ENCODE results near the gene SMPD2.
A peak's percentile ranks its signal among the peaks of the same experiment; 100 is the strongest.
"Not testable (repeated sequence)": the region's sequence is repeated elsewhere in the genome, so short reads cannot be mapped to it uniquely, and the experiment has no call there.

The SMPD2 gene

DNA sequence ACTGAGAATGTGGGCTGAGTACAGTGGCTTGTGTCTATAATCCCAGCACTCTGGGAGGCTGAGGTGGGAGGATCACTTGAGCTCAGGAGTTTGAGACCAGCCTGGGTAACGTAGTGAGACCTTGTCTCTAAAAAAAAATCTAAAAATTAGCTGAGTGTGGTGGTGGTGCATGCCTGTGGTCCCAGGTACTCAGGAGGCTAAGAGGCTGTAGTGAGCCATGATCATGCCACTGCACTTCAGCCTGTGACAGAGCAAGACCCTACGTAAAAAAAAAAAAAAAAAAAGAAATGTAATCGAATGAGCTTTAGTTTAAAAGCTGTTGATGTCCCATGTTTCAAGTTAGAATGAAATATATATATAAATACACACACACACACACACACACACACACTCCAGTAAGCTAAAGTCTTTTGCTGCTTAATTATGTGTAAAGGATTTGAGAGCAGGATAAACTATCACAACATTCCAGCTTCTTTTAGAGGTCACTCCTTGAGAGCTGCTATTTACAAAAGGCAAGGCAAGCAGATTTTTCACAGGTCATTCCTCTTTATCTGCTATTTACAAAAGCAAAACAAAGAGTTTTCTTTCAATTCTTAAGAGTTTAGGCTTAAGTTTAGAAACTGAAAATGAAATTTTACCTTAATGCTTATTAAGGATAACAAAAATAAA lies 19.8 kb downstream of the SMPD2 start:
- no peaks in the 10 kb centered on the region for H3K27me3 Mint-ChIP-seq
- no peak overlapping the region for H3K4me3 Mint-ChIP-seq
- peaks cover 38% of the 10 kb centered on the region for H3K4me1 Mint-ChIP-seq (ENCODE audit: low read depth)
- peaks cover 39% of the 10 kb centered on the region for H3K36me3 Mint-ChIP-seq (ENCODE audit: low read depth)
- no peaks in the 10 kb centered on the region for H3K9me3 Mint-ChIP-seq
- intact Hi-C loops (cut with micrococcal nuclease), result no loop called here
- no peak overlapping the region for H3K27ac Mint-ChIP-seq

DNA sequence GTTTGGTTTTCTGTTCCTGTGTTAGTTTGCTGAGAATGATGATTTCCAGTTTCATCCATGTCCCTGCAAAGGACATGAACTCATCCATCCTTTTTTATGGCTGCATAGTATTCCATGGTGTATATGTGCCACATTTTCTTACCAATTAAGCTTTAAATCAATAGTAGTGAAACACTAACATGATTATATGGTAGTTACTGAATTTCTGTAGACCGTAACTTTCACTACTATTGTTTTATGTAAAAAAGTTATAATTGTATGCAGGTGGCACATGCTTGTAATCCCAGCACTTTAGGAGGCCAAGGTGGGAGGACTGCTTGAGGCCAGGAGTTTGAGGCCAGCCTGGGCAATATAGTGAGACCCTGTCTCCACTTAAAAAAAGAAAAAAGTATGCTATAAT lies 20.7 kb downstream of the SMPD2 start:
- H3K9me3 Mint-ChIP-seq; intact Hi-C loops (cut with micrococcal nuclease); H3K4me3 Mint-ChIP-seq; H3K27ac Mint-ChIP-seq; H3K27me3 Mint-ChIP-seq: not testable (repeated sequence)
- peaks cover 34% of the 10 kb centered on the region for H3K4me1 Mint-ChIP-seq (ENCODE audit: low read depth)
- H3K36me3 Mint-ChIP-seq (ENCODE audit: low read depth), result peaks cover 45% of the 10 kb centered on the region

DNA sequence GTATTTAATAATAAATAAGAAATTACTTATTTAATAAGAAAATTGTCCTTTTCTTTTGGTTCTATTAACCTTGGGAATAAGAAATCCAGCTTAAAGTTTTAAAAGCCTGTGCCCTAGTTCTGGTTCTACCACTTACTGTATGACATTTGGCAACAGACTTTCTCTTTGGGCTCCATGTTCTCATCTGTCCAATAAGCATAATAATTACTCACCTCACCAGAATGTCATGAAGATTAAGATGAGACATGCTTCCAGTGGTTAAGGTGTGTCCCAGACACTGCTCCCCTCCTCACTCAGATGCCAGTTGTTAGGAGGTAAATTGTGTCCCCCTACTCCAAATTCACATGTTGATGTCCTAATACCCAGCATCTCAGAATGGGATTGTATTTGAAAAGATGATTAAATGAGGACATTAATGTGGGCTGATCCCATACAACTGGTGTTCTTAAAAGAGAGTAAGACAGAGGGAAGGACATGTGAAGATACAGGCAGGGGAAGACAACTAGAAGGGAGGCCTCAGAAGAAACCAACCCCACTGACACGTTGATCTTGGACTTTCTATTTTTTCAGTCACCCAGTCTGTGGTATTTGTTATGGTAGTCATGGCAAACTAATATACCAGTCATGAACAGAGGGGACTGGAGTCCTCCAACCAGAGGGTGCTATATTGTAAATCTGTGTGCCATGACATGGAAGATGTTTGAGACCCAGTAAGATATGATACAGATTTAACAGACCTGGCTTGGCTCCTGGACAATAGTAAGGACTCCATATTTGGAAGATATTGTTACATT lies 21.4 kb downstream of the SMPD2 start:
- intact Hi-C loops (cut with micrococcal nuclease), result no loop called here
- no peaks in the 10 kb centered on the region for H3K27me3 Mint-ChIP-seq
- peaks cover 52% of the 10 kb centered on the region for H3K36me3 Mint-ChIP-seq (ENCODE audit: low read depth)
- no peaks in the 10 kb centered on the region for H3K9me3 Mint-ChIP-seq
- no peak overlapping the region for H3K4me3 Mint-ChIP-seq
- H3K4me1 Mint-ChIP-seq (ENCODE audit: low read depth), result peaks cover 27% of the 10 kb centered on the region
- H3K27ac Mint-ChIP-seq, result no peak overlapping the region

- peaks cover 89% of the 10 kb centered on the region for H3K36me3 Mint-ChIP-seq (ENCODE audit: low read depth)
- intact Hi-C loops (cut with micrococcal nuclease), result no loop called here
- H3K4me1 Mint-ChIP-seq (ENCODE audit: low read depth), result peaks cover 7% of the 10 kb centered on the region
- no peak overlapping the region for H3K27ac Mint-ChIP-seq
- H3K4me3 Mint-ChIP-seq, result no peak overlapping the region
- H3K9me3 Mint-ChIP-seq, result no peaks in the 10 kb centered on the region
- no peaks in the 10 kb centered on the region for H3K27me3 Mint-ChIP-seq
Measured at GRCh38 chr6:109465772-109466171, 25.2 kb downstream of the SMPD2 start.

DNA sequence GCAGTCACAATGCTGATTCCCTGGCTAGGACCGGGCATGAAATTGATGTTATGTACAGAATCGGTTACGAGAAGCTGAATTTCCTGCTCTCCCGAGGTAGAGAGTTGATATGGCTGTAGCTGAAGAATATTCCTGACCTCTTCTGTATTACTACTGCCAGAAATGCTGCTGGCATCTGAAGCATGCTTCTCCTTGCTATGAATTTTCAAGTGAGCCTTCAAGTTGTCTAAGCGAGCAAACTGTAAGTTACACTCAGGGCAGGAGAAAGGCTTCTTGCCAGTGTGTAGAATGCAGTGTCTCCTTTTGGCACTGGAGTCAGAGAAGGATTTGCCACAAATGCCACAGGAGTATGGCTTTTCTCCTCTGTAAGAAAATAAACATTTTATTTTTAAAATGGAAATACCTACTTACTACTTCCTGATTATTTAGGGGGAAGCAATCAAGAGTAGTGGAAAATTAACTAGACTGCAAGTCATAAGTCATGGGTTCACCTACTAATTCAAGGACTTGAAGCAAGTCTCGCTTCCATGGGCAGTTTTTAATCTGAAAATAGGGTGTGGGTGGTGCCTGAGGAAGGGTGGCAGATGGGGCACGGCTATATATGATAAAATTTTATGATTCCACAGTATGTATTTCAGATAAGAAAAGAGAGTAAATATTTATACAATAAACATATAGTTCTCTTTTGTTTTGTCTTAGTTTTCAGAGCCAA lies 25.8 kb downstream of the SMPD2 start:
- Mint-ChIP-seq H3K4me3 (no peak overlapping the region), H3K9me3 (no peaks in the 10 kb centered on the region), H3K4me1 (ENCODE audit: low read depth) (peaks cover 7% of the 10 kb centered on the region), H3K36me3 (ENCODE audit: low read depth) (peaks cover 89% of the 10 kb centered on the region), H3K27me3 (no peaks in the 10 kb centered on the region), H3K27ac (no peak overlapping the region)
- intact Hi-C loops (cut with micrococcal nuclease), result no loop called here

DNA sequence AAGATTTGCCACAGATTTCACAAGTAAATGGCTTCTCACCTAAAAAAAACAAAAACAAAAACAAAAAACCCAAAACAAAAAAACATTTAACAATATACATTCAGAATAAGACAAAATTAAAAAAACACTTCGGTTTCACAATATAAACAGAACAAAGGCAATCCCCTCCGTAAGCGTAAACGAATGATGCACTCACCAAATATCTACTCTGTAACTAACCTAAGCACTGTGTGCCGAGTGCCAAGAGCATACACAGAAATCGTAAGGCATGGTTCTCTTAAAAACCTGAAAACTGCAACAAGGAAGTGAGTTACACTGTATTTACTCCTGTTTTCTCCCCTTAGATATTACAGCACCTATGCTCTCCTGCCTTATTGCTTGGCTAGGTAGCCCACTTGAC lies 27.2 kb downstream of the SMPD2 start:
- Mint-ChIP-seq H3K27ac (no peak overlapping the region), H3K4me3 (no peak overlapping the region), H3K9me3 (no peaks in the 10 kb centered on the region), H3K4me1 (ENCODE audit: low read depth) (peaks cover 14% of the 10 kb centered on the region), H3K36me3 (ENCODE audit: low read depth) (peaks cover 90% of the 10 kb centered on the region), H3K27me3 (no peaks in the 10 kb centered on the region)
- intact Hi-C loops (cut with micrococcal nuclease), result no loop called here

GRCh38 chr6:109469591-109470189 lies 29.2 kb downstream of the SMPD2 start:
- Mint-ChIP-seq H3K4me1 (ENCODE audit: low read depth) (peaks cover 24% of the 10 kb centered on the region), H3K27me3 (no peaks in the 10 kb centered on the region), H3K4me3 (no peak overlapping the region), H3K27ac (peak overlapping the region; percentile 14), H3K9me3 (no peaks in the 10 kb centered on the region), H3K36me3 (ENCODE audit: low read depth) (peaks cover 98% of the 10 kb centered on the region)
- intact Hi-C loops (cut with micrococcal nuclease), result no loop called here

DNA sequence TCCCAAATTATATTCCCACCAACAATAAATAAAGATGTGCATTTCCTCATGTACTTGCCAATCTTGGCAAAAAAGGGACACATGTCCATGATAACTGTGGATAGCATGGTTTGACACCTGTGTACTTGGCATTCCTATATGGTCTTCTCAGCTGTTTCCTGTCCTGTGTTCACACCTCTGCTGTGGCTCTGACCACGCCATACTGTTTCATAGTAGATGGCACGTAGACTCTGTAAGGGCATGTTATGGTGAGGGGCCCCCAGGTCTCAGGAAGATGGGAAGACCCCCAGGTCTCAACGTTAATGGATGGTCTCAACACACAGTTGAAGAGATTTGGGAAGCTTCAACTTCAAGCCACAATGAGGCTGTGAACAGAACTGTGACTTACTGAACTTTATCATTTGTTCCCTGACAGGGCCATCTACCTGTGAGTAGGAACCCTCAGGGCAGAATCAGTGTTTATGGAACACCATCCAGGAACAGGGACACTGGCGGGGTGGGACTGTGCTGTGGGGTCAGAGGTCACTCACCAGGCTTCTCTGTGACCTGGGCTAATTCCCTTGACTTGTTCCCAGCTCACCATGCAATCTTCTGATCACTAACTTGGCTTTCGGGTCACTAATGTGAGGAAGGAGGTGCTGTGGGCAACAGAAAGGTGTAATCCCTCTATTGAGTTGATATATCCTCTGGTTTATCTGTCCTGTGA lies 30.7 kb downstream of the SMPD2 start:
- intact Hi-C loops (cut with micrococcal nuclease), result no loop called here
- no peak overlapping the region for H3K4me3 Mint-ChIP-seq
- H3K9me3 Mint-ChIP-seq, result no peaks in the 10 kb centered on the region
- H3K4me1 Mint-ChIP-seq (ENCODE audit: low read depth), result peaks cover 24% of the 10 kb centered on the region
- no peaks in the 10 kb centered on the region for H3K27me3 Mint-ChIP-seq
- peaks cover 98% of the 10 kb centered on the region for H3K36me3 Mint-ChIP-seq (ENCODE audit: low read depth)
- H3K27ac Mint-ChIP-seq, result no peak overlapping the region

GRCh38 chr6:109472132-109472995 lies 31.8 kb downstream of the SMPD2 start:
- intact Hi-C loops (cut with micrococcal nuclease), result no loop called here
- no peak overlapping the region for H3K4me3 Mint-ChIP-seq

GRCh38 chr6:109473120-109473519 lies 32.6 kb downstream of the SMPD2 start:
- intact Hi-C loops (cut with micrococcal nuclease), result no loop called here
- Mint-ChIP-seq H3K4me1 (ENCODE audit: low read depth) (peaks cover 33% of the 10 kb centered on the region), H3K36me3 (ENCODE audit: low read depth) (peaks cover 96% of the 10 kb centered on the region), H3K4me3 (no peak overlapping the region), H3K9me3 (no peaks in the 10 kb centered on the region), H3K27ac (no peak overlapping the region), H3K27me3 (no peaks in the 10 kb centered on the region)

More at GRCh38 chr6:109472132-109472995, 31.8 kb downstream of the SMPD2 start:
- peaks cover 96% of the 10 kb centered on the region for H3K36me3 Mint-ChIP-seq (ENCODE audit: low read depth)
- H3K9me3 Mint-ChIP-seq, result no peaks in the 10 kb centered on the region
- H3K27ac Mint-ChIP-seq, result no peak overlapping the region
- no peaks in the 10 kb centered on the region for H3K27me3 Mint-ChIP-seq
- H3K4me1 Mint-ChIP-seq (ENCODE audit: low read depth), result peaks cover 26% of the 10 kb centered on the region

DNA sequence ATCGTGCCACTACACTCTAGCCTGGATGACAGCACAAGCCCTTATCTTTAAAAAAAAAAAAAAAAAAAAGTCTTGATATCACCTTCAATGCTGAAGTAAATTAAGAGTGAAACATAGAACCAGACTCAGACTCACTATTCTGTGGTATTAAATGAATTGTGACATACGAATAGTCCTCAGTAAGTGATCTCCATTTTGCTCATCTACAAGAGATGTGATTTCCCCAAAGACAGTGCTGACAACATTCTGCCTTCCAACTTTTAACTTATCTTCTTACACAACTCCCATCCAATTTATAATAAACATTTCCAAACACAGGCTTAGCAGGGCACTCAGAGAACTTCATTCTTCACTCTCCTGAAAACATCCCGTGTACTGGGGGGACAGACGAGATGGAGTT lies 34.5 kb downstream of the SMPD2 start:
- peaks cover 96% of the 10 kb centered on the region for H3K36me3 Mint-ChIP-seq (ENCODE audit: low read depth)
- H3K4me1 Mint-ChIP-seq (ENCODE audit: low read depth), result peaks cover 43% of the 10 kb centered on the region
- H3K27ac Mint-ChIP-seq, result no peak overlapping the region
- H3K27me3 Mint-ChIP-seq, result no peaks in the 10 kb centered on the region
- intact Hi-C loops (cut with micrococcal nuclease), result no loop called here
- H3K9me3 Mint-ChIP-seq, result no peaks in the 10 kb centered on the region
- H3K4me3 Mint-ChIP-seq, result no peak overlapping the region

DNA sequence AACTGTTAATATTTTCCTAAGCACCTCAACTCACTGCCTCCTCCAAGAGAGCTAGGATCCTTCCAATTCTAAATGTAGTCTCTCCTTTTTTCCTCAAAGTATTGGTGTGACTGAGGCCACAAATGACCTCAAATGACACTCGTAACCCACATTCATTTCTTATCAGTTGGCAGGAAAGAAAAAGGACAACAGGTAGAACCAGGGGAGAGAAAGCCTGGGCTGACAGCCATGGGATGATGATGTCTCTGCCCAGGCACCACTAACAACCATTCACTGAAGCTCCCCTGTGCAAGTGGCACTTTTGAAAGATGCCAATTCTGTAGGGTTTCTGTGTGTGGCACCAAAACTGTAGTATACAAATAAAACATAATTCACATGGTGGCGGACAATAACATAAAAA lies 35.1 kb downstream of the SMPD2 start:
- H3K27ac Mint-ChIP-seq, result no peak overlapping the region
- no peaks in the 10 kb centered on the region for H3K27me3 Mint-ChIP-seq
- H3K36me3 Mint-ChIP-seq (ENCODE audit: low read depth), result peaks cover 95% of the 10 kb centered on the region
- H3K9me3 Mint-ChIP-seq, result no peaks in the 10 kb centered on the region
- intact Hi-C loops (cut with micrococcal nuclease), result no loop called here
- no peak overlapping the region for H3K4me3 Mint-ChIP-seq
- H3K4me1 Mint-ChIP-seq (ENCODE audit: low read depth), result peaks cover 45% of the 10 kb centered on the region

- H3K27ac Mint-ChIP-seq, result peak overlapping the region; percentile 3
- peaks cover 59% of the 10 kb centered on the region for H3K4me1 Mint-ChIP-seq (ENCODE audit: low read depth)
- peaks cover 93% of the 10 kb centered on the region for H3K36me3 Mint-ChIP-seq (ENCODE audit: low read depth)
- intact Hi-C loops (cut with micrococcal nuclease), result no loop called here
- H3K9me3 Mint-ChIP-seq, result no peaks in the 10 kb centered on the region
- no peak overlapping the region for H3K4me3 Mint-ChIP-seq
- no peaks in the 10 kb centered on the region for H3K27me3 Mint-ChIP-seq
Measured at GRCh38 chr6:109477184-109477583, 36.7 kb downstream of the SMPD2 start.

Measured in dendritic cell treated with granulocyte-macrophage colony-stimulating factor and Interleukin-4, amounts not matched to agents 40 ng/mL and 50 ng/mL, for 4 days (primary cell).